Measurements from ENCODE around the gene ACY1. TPM values are rescaled to one million over a fixed set of nuclear protein-coding genes. Genes with fewer than 3 reads are reported as not detected.

ACY1 gene
- total RNA-seq, 1 donor from 2014 or later, result 58.0 TPM

GRCh38 chr3:52034651-52035050, 51.3 kb downstream of the ACY1 start:
- Mint-ChIP-seq H3K27ac (no peak overlapping the region), H3K27me3 (ENCODE audit: insufficient read depth) (peaks cover 2% of the 10 kb centered on the region), H3K4me3 (no peak overlapping the region), H3K9me3 (no peaks in the 10 kb centered on the region), H3K36me3 (ENCODE audit: low read depth) (no peaks in the 10 kb centered on the region), H3K4me1 (ENCODE audit: low read depth) (no peaks in the 10 kb centered on the region)
- DNase-seq (ENCODE audit: low spot score), result no peak
- intact Hi-C loops (cut with micrococcal nuclease), result no loop called here

GRCh38 chr3:52036222-52036694, 52.9 kb downstream of the ACY1 start:
- Mint-ChIP-seq H3K4me1 (ENCODE audit: low read depth) (no peaks in the 10 kb centered on the region), H3K36me3 (ENCODE audit: low read depth) (no peaks in the 10 kb centered on the region), H3K27me3 (ENCODE audit: insufficient read depth) (peaks cover 2% of the 10 kb centered on the region), H3K27ac (no peak overlapping the region), H3K4me3 (no peak overlapping the region), H3K9me3 (no peaks in the 10 kb centered on the region)
- no peak for DNase-seq (ENCODE audit: low spot score)
- intact Hi-C loops (cut with micrococcal nuclease), result no loop called here

GRCh38 chr3:52036829-52037228, 53.5 kb downstream of the ACY1 start:
- DNase-seq (ENCODE audit: low spot score), result no peak
- H3K27me3 Mint-ChIP-seq (ENCODE audit: insufficient read depth), result peaks cover 2% of the 10 kb centered on the region
- H3K4me3 Mint-ChIP-seq, result no peak overlapping the region
- intact Hi-C loops (cut with micrococcal nuclease), result no loop called here
- no peak overlapping the region for H3K27ac Mint-ChIP-seq
- no peaks in the 10 kb centered on the region for H3K36me3 Mint-ChIP-seq (ENCODE audit: low read depth)
- H3K4me1 Mint-ChIP-seq (ENCODE audit: low read depth), result no peaks in the 10 kb centered on the region
- H3K9me3 Mint-ChIP-seq, result no peaks in the 10 kb centered on the region

GRCh38 chr3:52037291-52037690, 54.0 kb downstream of the ACY1 start:
- Mint-ChIP-seq H3K27ac (no peak overlapping the region), H3K4me1 (ENCODE audit: low read depth) (no peaks in the 10 kb centered on the region), H3K27me3 (ENCODE audit: insufficient read depth) (peaks cover 2% of the 10 kb centered on the region), H3K9me3 (no peaks in the 10 kb centered on the region), H3K36me3 (ENCODE audit: low read depth) (no peaks in the 10 kb centered on the region), H3K4me3 (no peak overlapping the region)
- intact Hi-C loops (cut with micrococcal nuclease), result no loop called here
- DNase-seq (ENCODE audit: low spot score), result no peak

- Mint-ChIP-seq H3K36me3 (ENCODE audit: low read depth) (no peaks in the 10 kb centered on the region), H3K4me3 (no peak overlapping the region), H3K27me3 (ENCODE audit: insufficient read depth) (peaks cover 2% of the 10 kb centered on the region), H3K27ac (no peak overlapping the region), H3K9me3 (no peaks in the 10 kb centered on the region), H3K4me1 (ENCODE audit: low read depth) (no peaks in the 10 kb centered on the region)
- intact Hi-C loops (cut with micrococcal nuclease), result no loop called here
- no peak for DNase-seq (ENCODE audit: low spot score)
Observed at GRCh38 chr3:52038227-52038626, 54.9 kb downstream of the ACY1 start.

Other genes starting within 250 kb of the ACY1 start
- not detected in 2 replicates for gene IQCF6, start 204.3 kb upstream of the ACY1 start, total RNA-seq
- not detected in 2 replicates for gene IQCF2, start 121.9 kb upstream of the ACY1 start, total RNA-seq
- not detected in 2 replicates for gene IQCF5, start 107.9 kb upstream of the ACY1 start, total RNA-seq
- not detected in 2 replicates for gene IQCF1, start 80.2 kb upstream of the ACY1 start, total RNA-seq
- gene RRP9, start 41.6 kb upstream of the ACY1 start, total RNA-seq, result 91.8 and 93.1 TPM in 2 replicates
- gene PARP3, start 41.2 kb upstream of the ACY1 start, total RNA-seq, result 13.4 and 14.5 TPM in 2 replicates
- not detected in 2 replicates for gene GPR62, start 28.2 kb upstream of the ACY1 start, total RNA-seq
- gene PCBP4, start 16.1 kb upstream of the ACY1 start, total RNA-seq, result 14.8 and 18.0 TPM in 2 replicates
- 37.9 and 38.0 TPM in 2 replicates for gene ABHD14B, start 9.5 kb upstream of the ACY1 start, total RNA-seq
- 12.8 and 13.3 TPM in 2 replicates for gene ABHD14A, start 8.5 kb upstream of the ACY1 start, total RNA-seq
- gene RPL29, start 12.4 kb downstream of the ACY1 start, total RNA-seq, result 1,590 and 1,596 TPM in 2 replicates
- 35.4 and 37.4 TPM in 2 replicates for gene DUSP7, start 73.0 kb downstream of the ACY1 start, total RNA-seq
- gene POC1A, start 170.9 kb downstream of the ACY1 start, total RNA-seq, result 20.3 and 24.9 TPM in 2 replicates
- 105 and 110 TPM in 2 replicates for gene ALAS1, start 214.6 kb downstream of the ACY1 start, total RNA-seq
- gene TLR9, start 242.1 kb downstream of the ACY1 start, total RNA-seq, result 0.47 TPM in 1 of 2 replicates, not detected in the other

All from activated T-helper 1 cell treated with anti-CD3 and anti-CD28 coated beads, Interleukin-12 subunit alpha, Interleukin-12 subunit beta, Interleukin-2, Interleukin-4 antibody, amounts not matched to agents 30 ng/mL and 10 ng/mL and 1 ng/mL, durations not matched to agents 14 hours and 24 hours and 36 hours (primary cell).